ENCODE data around the gene ARHGAP22.

- TF ChIP-seq POLR2AphosphoS5 (IDR thresholded peaks at IDR 0.05; ENCODE audit: low read depth, low read length) = no peak
- TF ChIP-seq SIN3A (IDR thresholded peaks at IDR 0.05; ENCODE audit: borderline replicate concordance, insufficient read depth, low read length) = no peak
- TF ChIP-seq TAF1 (IDR thresholded peaks at IDR 0.05; ENCODE audit: borderline replicate concordance, insufficient read depth, low read length) = no peak
- TF ChIP-seq FOXP2 (optimal IDR thresholded peaks at IDR 0.05; ENCODE audit: borderline replicate concordance, extremely low read depth, extremely low read length, insufficient read depth) = no peak
Observed at GRCh38 chr10:48493083-48493871, 111.6 kb downstream of the ARHGAP22 start.

Data from PFSK-1 (cell line).